Measurements from ENCODE around the gene IRF9.

IRF9 gene

GRCh38 chr14:24172261-24172860 is 11.3 kb downstream of the IRF9 start:
- Histone ChIP-seq H3K79me2 (ENCODE audit: insufficient read depth, low read depth) (no peaks in the 10 kb centered on the region), H3K36me3 (ENCODE audit: insufficient read depth) (no peaks in the 10 kb centered on the region), H3K4me1 (ENCODE audit: low read depth, poor library complexity, severe bottlenecking) (peaks cover 6% of the 10 kb centered on the region), H2AFZ (ENCODE audit: low read depth) (no peak overlapping the region), H3K9ac (no peak overlapping the region), H3K4me3 (IDR thresholded peaks at IDR 0.05; ENCODE audit: insufficient read depth, low read depth, low read length) (no peak overlapping the region), H3K27ac (no peak overlapping the region), H4K20me1 (ENCODE audit: insufficient read depth) (no peaks in the 10 kb centered on the region), H3K4me2 (no peak overlapping the region), H3K27me3 (ENCODE audit: insufficient read depth, low read depth) (no peaks in the 10 kb centered on the region)
- TF ChIP-seq, protein P1, sequence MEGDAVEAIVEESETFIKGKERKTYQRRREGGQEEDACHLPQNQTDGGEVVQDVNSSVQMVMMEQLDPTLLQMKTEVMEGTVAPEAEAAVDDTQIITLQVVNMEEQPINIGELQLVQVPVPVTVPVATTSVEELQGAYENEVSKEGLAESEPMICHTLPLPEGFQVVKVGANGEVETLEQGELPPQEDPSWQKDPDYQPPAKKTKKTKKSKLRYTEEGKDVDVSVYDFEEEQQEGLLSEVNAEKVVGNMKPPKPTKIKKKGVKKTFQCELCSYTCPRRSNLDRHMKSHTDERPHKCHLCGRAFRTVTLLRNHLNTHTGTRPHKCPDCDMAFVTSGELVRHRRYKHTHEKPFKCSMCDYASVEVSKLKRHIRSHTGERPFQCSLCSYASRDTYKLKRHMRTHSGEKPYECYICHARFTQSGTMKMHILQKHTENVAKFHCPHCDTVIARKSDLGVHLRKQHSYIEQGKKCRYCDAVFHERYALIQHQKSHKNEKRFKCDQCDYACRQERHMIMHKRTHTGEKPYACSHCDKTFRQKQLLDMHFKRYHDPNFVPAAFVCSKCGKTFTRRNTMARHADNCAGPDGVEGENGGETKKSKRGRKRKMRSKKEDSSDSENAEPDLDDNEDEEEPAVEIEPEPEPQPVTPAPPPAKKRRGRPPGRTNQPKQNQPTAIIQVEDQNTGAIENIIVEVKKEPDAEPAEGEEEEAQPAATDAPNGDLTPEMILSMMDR (conservative IDR thresholded peaks at IDR 0.05; ENCODE audit: low read depth, low read length) = no peak

GRCh38 chr14:24172871-24173281 is 11.8 kb downstream of the IRF9 start:
- no peaks in the 10 kb centered on the region for H4K20me1 ChIP-seq (ENCODE audit: insufficient read depth)
- no peaks in the 10 kb centered on the region for H3K36me3 ChIP-seq (ENCODE audit: insufficient read depth)
- H3K27me3 ChIP-seq (ENCODE audit: insufficient read depth, low read depth) = no peaks in the 10 kb centered on the region
- no peaks in the 10 kb centered on the region for H3K79me2 ChIP-seq (ENCODE audit: insufficient read depth, low read depth)
- H3K9ac ChIP-seq = no peak overlapping the region
- TF ChIP-seq, protein P1 (conservative IDR thresholded peaks at IDR 0.05; ENCODE audit: low read depth, low read length) = no peak
- peaks cover 1% of the 10 kb centered on the region for H3K4me1 ChIP-seq (ENCODE audit: low read depth, poor library complexity, severe bottlenecking)
- H3K4me3 ChIP-seq (IDR thresholded peaks at IDR 0.05; ENCODE audit: insufficient read depth, low read depth, low read length) = no peak overlapping the region
- H2AFZ ChIP-seq (ENCODE audit: low read depth) = no peak overlapping the region
- no peak overlapping the region for H3K27ac ChIP-seq
- H3K4me2 ChIP-seq = no peak overlapping the region

DNA sequence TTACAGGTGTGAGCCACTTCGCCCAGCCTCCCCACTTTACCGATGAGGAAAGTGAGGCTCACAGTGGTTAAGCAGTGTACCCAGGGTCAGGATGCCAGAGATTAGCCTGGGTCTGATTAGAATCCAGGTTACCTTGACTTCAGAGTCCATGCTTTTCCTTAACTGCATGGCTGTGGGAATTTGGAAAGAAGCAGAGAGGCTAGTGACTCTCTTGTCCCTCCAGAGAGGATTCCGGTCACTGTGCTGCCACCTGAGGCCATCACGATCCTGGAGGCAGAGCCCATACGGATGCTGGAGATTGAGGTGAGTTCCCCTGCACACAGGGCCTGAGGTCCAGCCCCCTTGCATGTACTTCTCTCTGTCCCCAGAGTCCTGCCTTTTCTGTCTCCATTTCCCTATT is 15.5 kb downstream of the IRF9 start:
- Histone ChIP-seq H3K4me1 (ENCODE audit: low read depth, poor library complexity, severe bottlenecking) (no peaks in the 10 kb centered on the region), H3K27ac (no peak overlapping the region), H3K36me3 (ENCODE audit: insufficient read depth) (no peaks in the 10 kb centered on the region), H2AFZ (ENCODE audit: low read depth) (no peak overlapping the region), H3K4me2 (no peak overlapping the region), H3K9ac (no peak overlapping the region), H4K20me1 (ENCODE audit: insufficient read depth) (no peaks in the 10 kb centered on the region), H3K27me3 (ENCODE audit: insufficient read depth, low read depth) (no peaks in the 10 kb centered on the region), H3K79me2 (ENCODE audit: insufficient read depth, low read depth) (no peaks in the 10 kb centered on the region), H3K4me3 (IDR thresholded peaks at IDR 0.05; ENCODE audit: insufficient read depth, low read depth, low read length) (no peak overlapping the region)
- TF ChIP-seq, protein P1 (conservative IDR thresholded peaks at IDR 0.05; ENCODE audit: low read depth, low read length) = no peak

- Histone ChIP-seq H3K79me2 (ENCODE audit: insufficient read depth, low read depth) (no peaks in the 10 kb centered on the region), H3K36me3 (ENCODE audit: insufficient read depth) (no peaks in the 10 kb centered on the region), H3K4me2 (no peak overlapping the region), H3K9ac (no peak overlapping the region), H3K4me1 (ENCODE audit: low read depth, poor library complexity, severe bottlenecking) (no peaks in the 10 kb centered on the region), H4K20me1 (ENCODE audit: insufficient read depth) (no peaks in the 10 kb centered on the region), H3K27ac (no peak overlapping the region), H3K4me3 (IDR thresholded peaks at IDR 0.05; ENCODE audit: insufficient read depth, low read depth, low read length) (no peak overlapping the region), H3K27me3 (ENCODE audit: insufficient read depth, low read depth) (no peaks in the 10 kb centered on the region), H2AFZ (ENCODE audit: low read depth) (no peak overlapping the region)
- TF ChIP-seq, protein P1 (conservative IDR thresholded peaks at IDR 0.05; ENCODE audit: low read depth, low read length) = no peak
These were observed 16.2 kb downstream of the IRF9 start for GRCh38 chr14:24177041-24177825.
